ENCODE measurements around the gene SLC4A11. TPM values are rescaled to one million over a fixed set of nuclear protein-coding genes. Genes with fewer than 3 reads are reported as not detected.

The SLC4A11 gene
- total RNA-seq, 1 donor from 2014 or later = 6.6 TPM

DNA sequence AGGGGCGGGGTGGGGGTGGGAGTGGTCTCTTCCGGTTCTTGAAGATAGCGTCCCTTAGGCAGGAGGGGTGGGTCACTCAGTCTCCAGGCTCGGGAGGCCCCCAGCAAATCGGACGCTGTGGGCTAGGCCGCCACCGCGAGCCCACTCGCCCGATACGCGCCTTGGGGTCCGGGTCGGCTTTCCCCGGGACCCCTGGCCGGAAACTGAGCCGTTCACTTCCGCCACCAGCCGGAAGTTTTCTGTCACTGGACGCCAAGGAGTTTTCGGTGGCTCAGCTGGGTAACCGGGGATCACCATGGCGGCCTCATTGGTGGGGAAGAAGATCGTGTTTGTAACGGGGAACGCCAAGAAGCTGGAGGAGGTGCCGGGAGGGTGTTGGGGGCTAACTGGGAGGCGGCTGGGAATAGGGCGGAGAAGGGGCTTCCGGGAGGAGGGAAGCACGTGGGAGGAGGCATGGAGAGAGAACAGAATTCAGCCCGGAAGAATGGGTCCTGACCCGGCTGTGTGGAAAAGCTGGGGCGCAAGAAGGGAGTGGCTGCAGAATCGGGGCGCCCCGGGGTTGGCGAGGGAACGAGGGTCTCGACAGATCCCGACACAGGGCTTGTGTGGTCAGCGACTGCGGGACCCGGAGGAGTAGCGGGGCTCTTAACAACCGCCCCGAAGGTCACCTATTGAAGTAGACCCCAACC, 29.6 kb downstream of the SLC4A11 start, which contains the start of gene ITPA:
Gene ITPA, plus strand, starts transcription at position 242 of the 689 bp plus-strand sequence. Its CDS starts 54 bp downstream, at position 296.
- no peak for FAIRE-seq
- peaks cover 60% of the 10 kb centered on the region for H3K79me2 ChIP-seq (ENCODE audit: insufficient read depth, low read length)
- H3K4me1 ChIP-seq (ENCODE audit: insufficient read depth, low read length) = peaks cover 10% of the 10 kb centered on the region
- Mint-ChIP-seq H3K27ac (ENCODE audit: unreplicated experiment) (peak within 1 kb of the TSS; percentile 83), H3K36me3 (ENCODE audit: low read depth, unreplicated experiment) (peaks cover 5% of the 10 kb centered on the region), H3K9me3 (ENCODE audit: unreplicated experiment) (no peaks in the 10 kb centered on the region), H3K4me1 (ENCODE audit: low read depth, unreplicated experiment) (peaks cover 3% of the 10 kb centered on the region), H3K27me3 (ENCODE audit: low read depth, unreplicated experiment) (no peaks in the 10 kb centered on the region), H3K4me3 (ENCODE audit: unreplicated experiment) (peak within 1 kb of the TSS; percentile 86)
- H3K4me3 ChIP-seq (ENCODE audit: insufficient read depth, low read depth, low read length) = peak within 1 kb of the TSS; percentile 93
- H4K20me1 ChIP-seq (ENCODE audit: insufficient read depth, low read length) = peaks cover 8% of the 10 kb centered on the region
- no peak for TF ChIP-seq EZH2 (IDR thresholded peaks at IDR 0.05; ENCODE audit: insufficient read depth, low read length)
- TF ChIP-seq, protein P1, sequence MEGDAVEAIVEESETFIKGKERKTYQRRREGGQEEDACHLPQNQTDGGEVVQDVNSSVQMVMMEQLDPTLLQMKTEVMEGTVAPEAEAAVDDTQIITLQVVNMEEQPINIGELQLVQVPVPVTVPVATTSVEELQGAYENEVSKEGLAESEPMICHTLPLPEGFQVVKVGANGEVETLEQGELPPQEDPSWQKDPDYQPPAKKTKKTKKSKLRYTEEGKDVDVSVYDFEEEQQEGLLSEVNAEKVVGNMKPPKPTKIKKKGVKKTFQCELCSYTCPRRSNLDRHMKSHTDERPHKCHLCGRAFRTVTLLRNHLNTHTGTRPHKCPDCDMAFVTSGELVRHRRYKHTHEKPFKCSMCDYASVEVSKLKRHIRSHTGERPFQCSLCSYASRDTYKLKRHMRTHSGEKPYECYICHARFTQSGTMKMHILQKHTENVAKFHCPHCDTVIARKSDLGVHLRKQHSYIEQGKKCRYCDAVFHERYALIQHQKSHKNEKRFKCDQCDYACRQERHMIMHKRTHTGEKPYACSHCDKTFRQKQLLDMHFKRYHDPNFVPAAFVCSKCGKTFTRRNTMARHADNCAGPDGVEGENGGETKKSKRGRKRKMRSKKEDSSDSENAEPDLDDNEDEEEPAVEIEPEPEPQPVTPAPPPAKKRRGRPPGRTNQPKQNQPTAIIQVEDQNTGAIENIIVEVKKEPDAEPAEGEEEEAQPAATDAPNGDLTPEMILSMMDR (IDR thresholded peaks at IDR 0.05; ENCODE audit: insufficient read depth, low read depth, low read length) = no peak
- H3K9me3 ChIP-seq (ENCODE audit: insufficient read depth, low read depth, low read length) = no peaks in the 10 kb centered on the region
- DNase-seq (ENCODE audit: low read depth) = peak; percentile 27
- H3K27me3 ChIP-seq (ENCODE audit: insufficient read depth, low read length) = no peaks in the 10 kb centered on the region
- peaks cover 3% of the 10 kb centered on the region for H3K36me3 ChIP-seq (ENCODE audit: insufficient read depth, low read length)
- H3K4me2 ChIP-seq (ENCODE audit: low read length) = peak within 1 kb of the TSS; percentile 95
- peak within 1 kb of the TSS; percentile 67 for H3K27ac ChIP-seq (ENCODE audit: low read depth, low read length)
- H2AFZ ChIP-seq (ENCODE audit: low read depth, low read length) = peak within 1 kb of the TSS; percentile 89
- H3K9ac ChIP-seq (ENCODE audit: low read length) = peak within 1 kb of the TSS; percentile 91

DNA sequence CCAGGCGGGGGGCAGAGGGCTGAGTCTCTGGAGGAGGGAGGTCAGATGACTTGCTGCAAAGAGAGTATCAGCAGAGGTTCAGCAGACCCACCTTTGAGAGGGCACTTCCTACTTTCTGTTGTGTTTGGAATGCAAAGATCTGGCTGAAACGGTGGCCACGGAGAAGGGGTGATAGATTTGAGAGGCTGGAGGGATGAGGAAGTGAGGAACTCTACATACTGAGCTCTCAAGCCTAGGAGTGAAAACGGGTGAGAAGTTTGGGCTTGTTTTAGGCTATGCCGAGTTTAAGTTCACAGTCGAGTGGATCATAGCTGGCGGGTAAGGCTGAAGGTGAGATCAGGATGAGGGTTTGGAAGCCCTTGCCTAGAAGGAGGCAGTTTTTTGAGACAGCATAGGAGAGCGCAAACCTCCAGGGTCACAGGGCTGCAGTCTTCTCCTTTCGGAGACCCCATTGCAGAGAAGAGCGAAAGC, 30.2 kb downstream of the SLC4A11 start:
- H3K9ac ChIP-seq (ENCODE audit: low read length) = peak overlapping the region; percentile 91
- no peak for FAIRE-seq

More for the DNA sequence above, 30.2 kb downstream of the SLC4A11 start:
- peak overlapping the region; percentile 67 for H3K27ac ChIP-seq (ENCODE audit: low read depth, low read length)
- Mint-ChIP-seq H3K4me1 (ENCODE audit: low read depth, unreplicated experiment) (peaks cover 3% of the 10 kb centered on the region), H3K36me3 (ENCODE audit: low read depth, unreplicated experiment) (peaks cover 4% of the 10 kb centered on the region), H3K4me3 (ENCODE audit: unreplicated experiment) (peak overlapping the region; percentile 86), H3K27ac (ENCODE audit: unreplicated experiment) (peak overlapping the region; percentile 22), H3K9me3 (ENCODE audit: unreplicated experiment) (no peaks in the 10 kb centered on the region), H3K27me3 (ENCODE audit: low read depth, unreplicated experiment) (no peaks in the 10 kb centered on the region)
- H3K36me3 ChIP-seq (ENCODE audit: insufficient read depth, low read length) = peaks cover under 1% of the 10 kb centered on the region
- H3K27me3 ChIP-seq (ENCODE audit: insufficient read depth, low read length) = no peaks in the 10 kb centered on the region
- TF ChIP-seq, protein P1 (IDR thresholded peaks at IDR 0.05; ENCODE audit: insufficient read depth, low read depth, low read length) = no peak
- TF ChIP-seq EZH2 (IDR thresholded peaks at IDR 0.05; ENCODE audit: insufficient read depth, low read length) = no peak
- peaks cover 62% of the 10 kb centered on the region for H3K79me2 ChIP-seq (ENCODE audit: insufficient read depth, low read length)
- H3K9me3 ChIP-seq (ENCODE audit: insufficient read depth, low read depth, low read length) = no peaks in the 10 kb centered on the region
- peak overlapping the region; percentile 93 for H3K4me3 ChIP-seq (ENCODE audit: insufficient read depth, low read depth, low read length)
- DNase-seq (ENCODE audit: low read depth) = no peak
- peak overlapping the region; percentile 89 for H2AFZ ChIP-seq (ENCODE audit: low read depth, low read length)
- peaks cover 10% of the 10 kb centered on the region for H3K4me1 ChIP-seq (ENCODE audit: insufficient read depth, low read length)
- H3K4me2 ChIP-seq (ENCODE audit: low read length) = peak overlapping the region; percentile 95
- peaks cover 7% of the 10 kb centered on the region for H4K20me1 ChIP-seq (ENCODE audit: insufficient read depth, low read length)
